HG03175 (cell line): Measurements from ENCODE around the gene CAMK1.

Source experiments
- ATAC-seq: cut with Tn5 transposase; IDR thresholded peaks from one replicate; pipeline ENCODE4 v1.9.1; 2021; ENCODE audit warnings: mild to moderate bottlenecking, moderate library complexity; ENCODE audit not compliant: unreplicated experiment

Gene CAMK1

GRCh38 chr3:9713142-9713541 lies 56.6 kb downstream of the CAMK1 start:
- ATAC-seq, result no peak

GRCh38 chr3:9712415-9712814 lies 57.3 kb downstream of the CAMK1 start:
- no peak for ATAC-seq

- ATAC-seq, result no peak
Measured at GRCh38 chr3:9710174-9710739, 59.5 kb downstream of the CAMK1 start.
